NCI-H226 (cell line): ENCODE data around the gene RANBP17.
"Not testable (repeated sequence)": the region's sequence is repeated elsewhere in the genome, so short reads cannot be mapped to it uniquely, and the experiment has no call there.

ENCODE experiments used
- DNase-seq: peaks from one replicate; pipeline ENCODE4 v3.0.0-alpha.2; 2015

The RANBP17 gene

GRCh38 chr5:171258737-171259415 is 397.1 kb downstream of the RANBP17 start:
- no peak for DNase-seq

DNA sequence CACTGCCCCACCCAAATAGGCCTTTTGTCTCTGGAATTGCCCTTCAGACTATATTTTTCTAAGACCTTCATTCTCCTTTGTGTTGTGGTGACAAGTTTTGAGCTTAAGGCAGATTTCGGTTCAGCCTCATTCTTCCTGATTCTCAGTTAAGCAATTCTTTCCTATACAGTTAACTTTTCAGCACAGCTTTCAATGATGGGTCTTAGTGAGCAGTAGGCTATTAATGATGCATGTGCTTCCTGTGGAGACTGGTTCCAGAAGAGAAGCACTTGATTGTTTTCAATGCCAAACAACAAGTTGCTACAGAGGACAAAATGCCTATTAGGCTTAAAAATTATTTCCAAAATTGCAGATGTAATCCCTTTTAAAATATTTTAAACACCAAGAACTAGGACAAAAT is 399.5 kb downstream of the RANBP17 start:
- no peak for DNase-seq

GRCh38 chr5:171261904-171262303 is 400.1 kb downstream of the RANBP17 start:
- DNase-seq: no peak

DNA sequence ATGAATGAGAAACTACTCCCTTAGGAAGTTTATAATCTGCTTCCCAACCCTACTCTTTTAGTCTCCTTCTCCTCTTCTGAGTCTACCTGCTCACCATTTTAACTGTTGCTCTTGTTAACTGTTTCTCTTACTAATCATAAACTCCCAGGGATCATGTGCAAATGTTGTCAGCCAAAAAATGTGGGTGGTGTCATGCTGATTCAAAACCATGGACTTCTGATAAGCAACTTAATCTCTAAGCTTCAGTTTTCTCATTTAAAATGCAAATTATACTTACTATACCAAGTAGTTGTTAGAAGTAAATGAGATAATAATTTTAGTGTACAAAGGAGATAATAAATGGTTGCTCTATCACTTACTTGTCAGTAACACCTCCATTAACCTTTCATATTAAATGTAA is 401.4 kb downstream of the RANBP17 start:
- no peak for DNase-seq

- DNase-seq: no peak
Measured at GRCh38 chr5:171264843-171265242, 403.0 kb downstream of the RANBP17 start.

GRCh38 chr5:171268700-171269620 is 407.1 kb downstream of the RANBP17 start:
- DNase-seq: no peak

GRCh38 chr5:171269717-171270116 is 407.9 kb downstream of the RANBP17 start:
- peak; percentile 26 for DNase-seq

- DNase-seq: no peak
Measured at GRCh38 chr5:171270136-171270535, 408.3 kb downstream of the RANBP17 start.

GRCh38 chr5:171271798-171272197 is 410.0 kb downstream of the RANBP17 start:
- no peak for DNase-seq

- peak; percentile 59 for DNase-seq
Measured at GRCh38 chr5:171272996-171273970, 411.5 kb downstream of the RANBP17 start.

DNA sequence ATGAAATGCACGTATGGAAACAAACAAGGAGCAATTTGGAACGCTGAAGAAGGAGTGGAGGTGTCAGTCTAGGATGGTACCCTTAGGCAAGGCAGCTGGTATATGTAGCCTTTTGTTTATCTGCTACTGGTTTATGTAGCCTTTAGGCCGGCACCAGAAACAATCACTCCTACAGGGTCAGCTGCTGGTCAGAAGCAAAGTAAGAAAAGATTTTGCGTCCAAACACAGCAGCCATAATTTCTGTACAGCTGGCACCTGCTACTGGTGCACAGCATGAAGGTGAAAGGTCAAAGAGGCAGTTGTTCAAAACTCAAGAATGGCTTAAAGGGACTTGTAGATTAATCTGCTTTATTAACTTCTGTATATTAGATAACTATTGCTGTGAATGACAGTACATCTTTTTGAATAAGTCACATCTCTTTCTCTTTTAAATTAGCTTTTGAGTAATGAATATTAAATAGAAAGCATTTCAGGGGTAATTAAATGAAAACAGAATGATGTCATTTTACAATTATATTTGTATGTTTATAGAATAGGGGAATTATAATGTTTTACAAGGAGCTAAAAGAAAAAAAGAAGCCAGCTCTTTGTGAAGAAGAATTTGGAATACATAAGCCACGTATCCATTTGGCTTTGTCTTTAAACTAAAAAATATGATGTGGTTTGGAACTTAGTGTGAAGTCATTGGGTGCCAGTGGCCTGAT is 414.2 kb downstream of the RANBP17 start:
- no peak for DNase-seq

- no peak for DNase-seq
Measured at GRCh38 chr5:171283753-171284152, 421.9 kb downstream of the RANBP17 start.

- DNase-seq: no peak
Measured at GRCh38 chr5:171285465-171285864, 423.6 kb downstream of the RANBP17 start.

GRCh38 chr5:171288066-171288465 is 426.2 kb downstream of the RANBP17 start:
- DNase-seq: peak; percentile 52

- DNase-seq: peak; percentile 69
Measured at GRCh38 chr5:171291371-171291770, 429.6 kb downstream of the RANBP17 start.

- DNase-seq: no peak
Measured at GRCh38 chr5:171295299-171295698, 433.5 kb downstream of the RANBP17 start.

DNA sequence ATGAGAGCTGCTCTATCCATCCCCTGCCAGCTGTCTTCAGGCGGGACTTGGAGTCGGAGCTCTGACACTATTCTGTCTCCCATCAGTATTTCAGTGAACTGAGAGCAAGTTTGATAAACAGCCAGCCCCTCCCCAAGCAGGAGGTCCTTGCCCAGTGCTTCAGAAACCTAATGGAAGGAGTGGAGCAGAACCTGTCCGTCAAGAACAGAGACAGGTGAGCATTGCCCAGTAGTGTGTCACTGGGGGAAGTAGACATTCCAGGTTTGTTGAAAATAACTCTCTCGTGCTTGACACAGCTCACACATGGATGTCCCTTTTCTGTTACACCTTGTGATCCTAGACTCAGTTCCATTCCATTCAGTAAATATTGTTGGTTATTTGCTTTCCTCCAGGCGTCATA is 434.0 kb downstream of the RANBP17 start:
- DNase-seq: no peak

DNA sequence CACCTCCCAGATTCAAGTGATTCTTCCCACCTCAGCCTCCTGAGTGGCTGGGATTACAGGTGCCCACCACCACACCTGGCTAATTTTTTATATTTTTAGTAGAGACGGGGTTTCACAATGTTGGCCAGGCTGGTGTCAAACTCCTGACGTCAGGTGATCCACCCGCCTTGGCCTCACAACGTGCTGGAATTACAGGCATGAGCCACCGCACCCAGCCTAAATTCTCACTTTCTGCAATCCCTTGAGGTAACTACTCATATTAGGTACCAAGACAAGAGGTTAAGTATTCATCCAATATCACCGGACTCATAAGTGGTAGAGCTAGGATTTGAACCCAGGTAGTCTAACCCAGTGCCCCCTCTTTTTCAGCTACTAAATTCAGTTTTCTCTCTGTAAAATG is 436.1 kb downstream of the RANBP17 start:
- not testable (repeated sequence) for DNase-seq

DNA sequence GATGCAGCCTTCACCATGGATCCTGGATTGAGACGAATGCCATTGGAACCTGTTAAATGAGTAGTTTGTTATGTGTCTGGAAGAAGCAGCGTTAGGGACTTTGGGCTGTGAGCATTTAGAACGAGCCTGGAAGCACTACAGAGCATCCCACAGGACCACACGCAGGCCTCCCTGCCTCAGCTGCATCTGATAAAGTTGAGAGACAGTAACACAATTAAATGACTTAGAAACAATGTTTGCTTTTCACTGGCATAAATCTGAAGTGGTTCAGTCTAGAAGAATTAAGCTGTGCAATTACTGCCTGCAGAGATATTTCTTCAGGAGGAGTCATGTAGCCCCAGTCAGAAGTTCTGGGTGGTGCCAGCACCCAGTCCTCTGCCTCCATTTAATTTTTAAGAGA is 437.4 kb downstream of the RANBP17 start:
- DNase-seq: no peak

DNA sequence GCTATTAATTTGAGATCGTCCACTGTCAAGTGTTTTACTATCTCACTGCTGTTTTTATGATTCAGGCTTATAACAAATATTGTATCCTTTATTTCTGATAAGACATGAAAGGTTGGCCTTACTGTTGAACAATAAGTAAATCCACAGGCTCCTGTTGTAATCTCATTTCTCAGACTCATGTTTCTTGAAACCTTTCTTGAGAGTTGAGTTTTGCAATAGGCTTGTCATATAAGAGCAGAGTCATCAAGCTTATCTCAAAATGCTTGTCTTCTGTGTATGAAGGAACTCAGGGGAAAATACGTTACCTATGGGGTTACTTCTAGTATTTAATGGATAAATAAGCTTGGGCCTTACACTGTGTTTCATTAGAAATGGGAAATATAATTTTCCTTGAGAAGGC is 438.0 kb downstream of the RANBP17 start:
- peak; percentile 69 for DNase-seq

DNA sequence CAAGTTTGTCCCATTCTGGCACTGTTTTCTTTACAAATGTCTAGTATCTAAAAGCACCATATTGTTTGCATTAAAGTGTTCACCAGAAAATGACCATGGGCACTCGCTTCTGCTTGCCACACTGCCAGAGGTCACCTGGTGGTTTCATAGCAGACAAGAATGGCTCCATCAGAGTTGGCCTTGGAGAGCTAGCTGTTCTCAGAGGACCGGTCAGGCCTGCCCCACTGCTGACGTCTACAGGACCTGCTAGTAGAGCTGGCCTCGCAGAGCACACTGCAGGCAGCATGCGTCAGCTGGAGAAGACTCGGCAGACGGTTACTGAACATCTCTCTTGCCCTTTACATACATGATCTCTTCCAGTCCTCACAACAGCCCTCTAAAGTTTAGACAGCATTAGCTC is 438.5 kb downstream of the RANBP17 start:
- no peak for DNase-seq

GRCh38 chr5:171306166-171306565 is 444.3 kb downstream of the RANBP17 start:
- DNase-seq: no peak
